ENCODE results near the gene NTRK1.

The NTRK1 gene

DNA sequence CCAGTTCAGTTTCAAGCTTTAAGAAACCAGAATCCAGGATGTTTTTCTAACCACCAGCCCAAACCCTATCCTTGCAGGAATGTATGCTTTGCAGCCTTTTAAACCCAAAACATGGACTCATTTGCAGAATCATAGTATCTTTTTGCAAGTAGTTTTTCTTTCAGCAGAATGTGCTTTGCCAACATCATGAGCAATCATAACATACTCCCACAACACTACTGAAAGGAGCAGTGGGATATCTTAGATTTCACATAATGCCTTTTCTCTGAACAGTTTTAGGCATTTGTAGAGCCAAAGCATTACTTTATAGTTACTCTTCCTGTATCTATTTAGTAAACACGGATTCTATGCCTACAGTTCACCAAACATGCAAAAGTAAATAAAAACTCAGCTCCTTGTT is 34.0 kb upstream of the NTRK1 start:
- DNase-seq (ENCODE audit: low spot score) = no peak
- TF ChIP-seq, protein P1, sequence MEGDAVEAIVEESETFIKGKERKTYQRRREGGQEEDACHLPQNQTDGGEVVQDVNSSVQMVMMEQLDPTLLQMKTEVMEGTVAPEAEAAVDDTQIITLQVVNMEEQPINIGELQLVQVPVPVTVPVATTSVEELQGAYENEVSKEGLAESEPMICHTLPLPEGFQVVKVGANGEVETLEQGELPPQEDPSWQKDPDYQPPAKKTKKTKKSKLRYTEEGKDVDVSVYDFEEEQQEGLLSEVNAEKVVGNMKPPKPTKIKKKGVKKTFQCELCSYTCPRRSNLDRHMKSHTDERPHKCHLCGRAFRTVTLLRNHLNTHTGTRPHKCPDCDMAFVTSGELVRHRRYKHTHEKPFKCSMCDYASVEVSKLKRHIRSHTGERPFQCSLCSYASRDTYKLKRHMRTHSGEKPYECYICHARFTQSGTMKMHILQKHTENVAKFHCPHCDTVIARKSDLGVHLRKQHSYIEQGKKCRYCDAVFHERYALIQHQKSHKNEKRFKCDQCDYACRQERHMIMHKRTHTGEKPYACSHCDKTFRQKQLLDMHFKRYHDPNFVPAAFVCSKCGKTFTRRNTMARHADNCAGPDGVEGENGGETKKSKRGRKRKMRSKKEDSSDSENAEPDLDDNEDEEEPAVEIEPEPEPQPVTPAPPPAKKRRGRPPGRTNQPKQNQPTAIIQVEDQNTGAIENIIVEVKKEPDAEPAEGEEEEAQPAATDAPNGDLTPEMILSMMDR (IDR thresholded peaks at IDR 0.05) = no peak
- Histone ChIP-seq H3K4me3 (no peak overlapping the region), H3K27ac (no peak overlapping the region)

DNA sequence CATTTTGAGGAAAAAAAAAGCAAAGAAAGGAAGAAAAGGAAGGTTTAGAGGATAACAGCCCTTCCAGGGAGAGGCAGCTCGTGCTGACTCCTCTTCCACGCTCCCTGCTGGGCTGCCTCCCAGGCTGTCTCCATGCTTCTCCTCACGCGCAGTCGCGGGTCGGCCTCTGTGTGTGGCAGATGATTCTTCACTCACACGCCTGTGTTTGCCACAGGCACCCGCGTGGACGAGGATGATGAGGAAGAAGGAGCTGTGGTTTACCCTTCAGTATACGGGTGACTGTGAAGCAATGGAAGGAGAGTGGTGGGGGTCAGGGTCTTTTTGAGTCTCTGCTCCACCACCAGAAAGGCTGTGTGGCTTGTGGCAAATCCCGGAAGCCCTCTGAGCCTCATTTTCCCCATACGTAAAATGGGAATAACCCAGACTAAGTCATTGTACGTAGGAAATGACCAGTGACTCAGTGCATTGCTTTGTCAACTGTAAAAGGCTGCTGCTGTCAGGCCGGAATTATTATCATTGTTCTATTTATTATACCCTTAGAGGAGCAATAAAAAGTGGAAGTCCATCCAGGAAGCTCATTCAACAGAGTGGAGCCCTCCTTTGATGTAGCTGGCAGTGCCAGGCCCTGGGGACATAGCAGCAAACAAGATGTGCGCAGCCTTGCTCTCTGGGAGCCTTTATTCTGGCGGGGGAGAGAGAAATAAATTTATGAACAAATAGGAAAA is 32.1 kb upstream of the NTRK1 start:
- no peak for DNase-seq (ENCODE audit: low spot score)
- TF ChIP-seq, protein P1 (IDR thresholded peaks at IDR 0.05) = no peak
- Histone ChIP-seq H3K27ac (no peak overlapping the region), H3K4me3 (no peak overlapping the region)

DNA sequence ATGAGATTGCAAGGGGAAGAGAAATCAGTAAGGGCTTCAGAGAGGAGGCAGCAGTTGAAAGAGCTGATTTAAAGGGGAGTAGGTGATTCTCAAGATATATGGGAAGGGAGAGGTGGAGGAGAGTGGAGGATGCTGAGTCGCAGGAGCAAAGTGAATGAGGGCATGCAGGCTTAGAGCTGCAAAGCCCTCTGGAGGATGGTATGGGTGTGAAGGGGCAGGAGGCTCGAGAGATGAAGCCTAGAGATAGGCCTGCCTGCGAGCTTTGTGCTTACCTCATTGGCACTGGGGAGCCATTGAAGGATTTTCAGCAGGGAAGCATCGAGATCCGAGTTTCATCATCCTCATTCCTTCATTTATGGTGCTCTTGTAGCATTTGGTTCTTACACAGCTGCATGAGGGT is 28.2 kb upstream of the NTRK1 start:
- no peak for DNase-seq (ENCODE audit: low spot score)

GRCh38 chr1:156833603-156834002 is 27.1 kb upstream of the NTRK1 start:
- no peak for DNase-seq (ENCODE audit: low spot score)
- H3K27ac ChIP-seq = no peak overlapping the region
- TF ChIP-seq, protein P1 (IDR thresholded peaks at IDR 0.05) = no peak
- no peak overlapping the region for H3K4me3 ChIP-seq

More for the DNA sequence above, 28.2 kb upstream of the NTRK1 start:
- TF ChIP-seq, protein P1 (IDR thresholded peaks at IDR 0.05) = no peak
- Histone ChIP-seq H3K27ac (no peak overlapping the region), H3K4me3 (no peak overlapping the region)

- DNase-seq (ENCODE audit: low spot score) = no peak
- TF ChIP-seq, protein P1 (IDR thresholded peaks at IDR 0.05) = no peak
- Histone ChIP-seq H3K27ac (no peak overlapping the region), H3K4me3 (no peak overlapping the region)
Observed at GRCh38 chr1:156834322-156834721, 26.3 kb upstream of the NTRK1 start.

DNA sequence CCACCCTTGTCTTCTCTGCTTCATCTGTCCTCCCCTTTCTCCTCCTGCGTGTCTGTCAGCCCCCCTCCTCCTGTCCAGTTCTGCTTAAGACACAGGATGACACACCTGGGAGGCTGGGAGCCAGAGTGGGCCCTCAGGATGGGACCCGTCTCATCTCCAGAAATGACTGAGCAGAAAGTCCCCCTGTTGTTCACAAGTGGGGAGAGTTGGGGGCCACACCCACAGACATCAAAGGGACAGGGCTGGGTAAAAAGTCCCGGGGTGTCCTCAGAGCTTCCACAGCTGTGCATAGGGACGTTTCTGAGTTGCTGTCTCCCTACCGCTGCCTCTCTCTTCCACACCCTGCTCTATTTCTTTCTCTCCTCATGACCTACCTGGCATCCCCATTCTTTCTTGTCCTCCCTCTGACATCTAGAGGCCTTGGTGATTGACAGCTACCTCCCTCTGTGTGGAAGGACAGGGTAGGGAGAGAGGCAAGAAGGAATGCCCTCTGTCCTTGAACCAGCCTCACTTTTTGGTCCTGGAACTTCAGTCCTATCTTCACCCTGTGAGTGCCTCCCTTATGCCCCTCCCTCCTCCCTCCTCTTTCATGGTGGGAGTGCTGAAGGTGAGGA is 24.5 kb upstream of the NTRK1 start:
- DNase-seq (ENCODE audit: low spot score) = no peak
- TF ChIP-seq, protein P1 (IDR thresholded peaks at IDR 0.05) = no peak
- no peak overlapping the region for H3K4me3 ChIP-seq
- H3K27ac ChIP-seq = no peak overlapping the region

DNA sequence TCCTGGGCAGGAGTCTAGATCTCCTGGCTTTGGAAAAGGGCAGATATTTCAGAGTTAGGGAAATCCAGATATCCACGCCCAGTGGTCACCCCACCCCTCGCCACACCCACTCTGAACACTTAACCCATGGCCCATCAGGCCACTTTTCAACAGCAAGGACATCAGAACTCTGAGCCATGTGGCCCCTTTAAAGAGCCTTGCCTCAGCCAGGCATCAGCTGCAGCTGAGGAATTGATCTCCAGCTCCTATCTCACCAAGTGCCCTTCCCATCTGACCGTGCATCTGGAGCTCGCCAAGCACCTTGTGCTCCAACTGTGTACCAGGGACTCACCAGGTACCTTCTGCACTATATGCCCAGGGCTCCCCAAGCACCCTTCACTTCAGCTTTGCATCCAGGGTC is 23.8 kb upstream of the NTRK1 start:
- no peak for DNase-seq (ENCODE audit: low spot score)
- Histone ChIP-seq H3K27ac (no peak overlapping the region), H3K4me3 (no peak overlapping the region)
- TF ChIP-seq, protein P1 (IDR thresholded peaks at IDR 0.05) = no peak
